ENCODE measurements around the gene PRXL2C. TPM values are rescaled to one million over a fixed set of nuclear protein-coding genes. Genes with fewer than 3 reads are reported as not detected.

PRXL2C gene
- total RNA-seq, 1 experiment from 2014 or later = 20.8 TPM

GRCh38 chr9:96612105-96612965, 42.8 kb downstream of the PRXL2C start:
- peak; percentile 90 for DNase-seq (ENCODE audit: low read depth)

- no peak for DNase-seq (ENCODE audit: low read depth)
These were observed 43.8 kb downstream of the PRXL2C start for GRCh38 chr9:96611302-96611701.

- DNase-seq (ENCODE audit: low read depth) = no peak
These were observed 45.4 kb downstream of the PRXL2C start for GRCh38 chr9:96609732-96610131.

- no peak for DNase-seq (ENCODE audit: low read depth)
These were observed 47.1 kb downstream of the PRXL2C start for GRCh38 chr9:96607971-96608370.

- DNase-seq (ENCODE audit: low read depth) = no peak
These were observed 49.8 kb downstream of the PRXL2C start for GRCh38 chr9:96605328-96605727.

GRCh38 chr9:96604004-96604319, 51.2 kb downstream of the PRXL2C start:
- DNase-seq (ENCODE audit: low read depth) = peak; percentile 46

GRCh38 chr9:96603305-96604003, 51.7 kb downstream of the PRXL2C start:
- peak; percentile 43 for DNase-seq (ENCODE audit: low read depth)

- no peak for DNase-seq (ENCODE audit: low read depth)
These were observed 55.8 kb downstream of the PRXL2C start for GRCh38 chr9:96599298-96599697.

- no peak for DNase-seq (ENCODE audit: low read depth)
These were observed 58.5 kb downstream of the PRXL2C start for GRCh38 chr9:96596601-96597111.

Other genes with a start within 250 kb of the PRXL2C start
- 18.5 and 28.3 TPM in 2 replicates for gene ZNF367, start 236.9 kb downstream of the PRXL2C start, total RNA-seq (2014; rRNA removed; shearing (Covaris generic))
- gene HABP4, start 205.1 kb downstream of the PRXL2C start, total RNA-seq (2014; rRNA removed; shearing (Covaris generic)) = 9.2 and 13.6 TPM in 2 replicates
- 14.6 and 28.6 TPM in 2 replicates for gene CDC14B, start 35.5 kb downstream of the PRXL2C start, total RNA-seq (2014; rRNA removed; shearing (Covaris generic))
- 8.2 and 12.9 TPM in 2 replicates for gene ZNF510, start 122.8 kb upstream of the PRXL2C start, total RNA-seq (2014; rRNA removed; shearing (Covaris generic))
- gene ZNF782, start 199.2 kb upstream of the PRXL2C start, total RNA-seq (2014; rRNA removed; shearing (Covaris generic)) = 2.0 and 3.9 TPM in 2 replicates

Measured in M059J (cell line).